ENCODE data around the gene NWD2. TPM values are rescaled to one million over a fixed set of nuclear protein-coding genes. Genes with fewer than 3 reads are reported as not detected.
"Not testable (repeated sequence)": the region's sequence is repeated elsewhere in the genome, so short reads cannot be mapped to it uniquely, and the experiment has no call there.

NWD2 gene
- total RNA-seq, 1 donor from 2014 or later, result 0.36 TPM

DNA sequence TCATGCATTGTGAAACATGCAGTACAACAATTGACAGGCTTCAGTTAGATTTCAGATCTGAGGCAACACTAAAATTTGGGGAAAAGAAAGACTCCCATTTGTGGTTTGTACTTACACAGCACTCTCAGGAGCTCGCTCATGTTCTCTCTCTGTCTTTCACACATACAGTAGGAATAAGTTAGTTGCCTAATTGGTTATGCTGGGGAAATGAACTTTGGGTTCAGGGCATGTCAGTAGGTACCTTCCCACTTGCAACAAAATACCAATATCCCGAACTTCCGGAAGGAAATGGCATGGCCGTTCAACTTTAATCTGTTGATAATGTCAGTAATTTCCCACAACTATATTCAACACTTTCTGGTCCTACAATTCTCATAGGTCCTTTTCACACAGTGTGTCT lies 223.3 kb downstream of the NWD2 start:
- no peak for DNase-seq (ENCODE audit: low spot score)

- no peak for DNase-seq (ENCODE audit: low spot score)
These were observed 224.7 kb downstream of the NWD2 start for GRCh38 chr4:37469286-37469685.

- DNase-seq (ENCODE audit: low spot score), result no peak
These were observed 225.7 kb downstream of the NWD2 start for GRCh38 chr4:37470245-37470644.

GRCh38 chr4:37471093-37471492 lies 226.6 kb downstream of the NWD2 start:
- DNase-seq (ENCODE audit: low spot score), result no peak

- peak; percentile 70 for DNase-seq (ENCODE audit: low spot score)
These were observed 227.4 kb downstream of the NWD2 start for GRCh38 chr4:37471971-37472370.

GRCh38 chr4:37473807-37474206 lies 229.3 kb downstream of the NWD2 start:
- DNase-seq (ENCODE audit: low spot score), result no peak

DNA sequence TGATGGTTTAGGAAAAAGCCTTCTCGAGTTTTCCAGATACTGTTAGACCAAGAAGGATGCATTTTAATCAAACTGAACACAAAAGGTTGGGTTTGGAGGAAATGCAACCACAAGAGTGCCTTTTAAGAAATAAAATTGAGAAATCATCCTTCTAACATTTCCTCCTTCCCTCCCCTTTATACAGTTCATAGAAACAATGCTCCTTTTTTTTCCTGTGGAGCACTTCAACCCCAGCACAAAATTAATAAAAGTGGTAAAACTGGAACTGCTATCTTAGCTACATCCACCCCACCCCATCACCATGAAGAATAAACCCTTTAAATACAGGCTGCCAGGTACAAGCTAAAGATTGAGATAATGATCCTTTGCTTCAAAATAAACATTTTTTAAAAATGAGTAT lies 230.5 kb downstream of the NWD2 start:
- no peak for DNase-seq (ENCODE audit: low spot score)

GRCh38 chr4:37475776-37476175 lies 231.2 kb downstream of the NWD2 start:
- no peak for DNase-seq (ENCODE audit: low spot score)

DNA sequence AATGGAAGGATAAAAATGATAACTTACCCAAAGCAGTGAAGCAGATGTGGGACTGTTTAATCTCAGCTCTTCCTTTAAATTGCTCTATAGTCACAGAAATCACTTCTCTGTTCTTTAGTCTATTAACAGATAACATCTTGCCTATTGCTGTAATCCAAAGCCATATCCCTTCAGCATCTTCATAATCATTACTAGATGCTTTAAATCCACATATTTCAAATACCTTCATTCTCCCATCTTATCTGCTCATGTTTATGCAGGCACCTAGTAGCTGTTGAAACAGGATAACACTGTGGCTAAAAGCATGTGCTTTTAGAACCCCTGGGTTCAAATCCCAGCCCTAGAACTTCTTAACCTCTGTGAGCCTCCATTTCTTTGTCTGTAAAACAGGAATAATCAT lies 231.7 kb downstream of the NWD2 start:
- no peak for DNase-seq (ENCODE audit: low spot score)

- no peak for DNase-seq (ENCODE audit: low spot score)
These were observed 232.1 kb downstream of the NWD2 start for GRCh38 chr4:37476691-37477090.

DNA sequence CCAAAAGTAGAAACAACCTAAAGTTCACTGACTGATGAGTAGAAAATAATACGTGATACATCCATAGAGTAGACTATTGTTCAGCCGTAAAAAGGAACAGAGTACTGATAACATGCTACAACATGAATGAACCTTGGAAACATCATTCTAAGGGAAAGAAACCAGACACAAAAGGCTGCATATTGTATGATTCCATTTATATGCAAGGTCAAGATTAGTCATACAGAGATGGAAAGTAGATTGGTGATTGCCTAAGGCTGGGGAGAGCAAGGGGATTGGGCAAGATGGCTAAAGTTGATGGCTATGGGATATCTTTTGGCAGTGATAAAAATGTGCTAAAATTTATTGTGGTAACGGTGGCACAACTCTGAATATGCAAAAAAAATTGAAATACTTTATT lies 232.6 kb downstream of the NWD2 start:
- no peak for DNase-seq (ENCODE audit: low spot score)

GRCh38 chr4:37478151-37478550 lies 233.6 kb downstream of the NWD2 start:
- no peak for DNase-seq (ENCODE audit: low spot score)

DNA sequence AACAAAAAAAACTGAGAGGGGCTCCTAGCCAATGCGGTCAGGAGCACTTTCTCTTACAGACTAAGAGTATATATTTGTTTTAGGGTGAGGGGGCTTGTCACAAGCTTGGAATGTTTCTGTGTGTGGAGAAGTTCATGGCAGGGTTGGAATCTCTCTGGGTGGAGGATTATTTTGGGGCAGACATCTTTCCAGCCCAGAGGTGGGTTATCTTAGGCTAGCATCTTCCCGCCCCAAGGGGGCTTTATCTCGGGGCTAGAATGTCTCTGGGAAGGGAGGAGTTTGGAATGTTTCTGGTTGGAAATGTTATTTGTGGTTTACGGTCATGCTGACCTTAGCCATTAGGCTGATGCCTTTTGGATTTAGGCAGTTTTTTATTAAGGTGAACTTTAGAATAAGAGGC lies 236.0 kb downstream of the NWD2 start:
- no peak for DNase-seq (ENCODE audit: low spot score)

GRCh38 chr4:37481547-37482122 lies 237.1 kb downstream of the NWD2 start:
- no peak for DNase-seq (ENCODE audit: low spot score)

DNA sequence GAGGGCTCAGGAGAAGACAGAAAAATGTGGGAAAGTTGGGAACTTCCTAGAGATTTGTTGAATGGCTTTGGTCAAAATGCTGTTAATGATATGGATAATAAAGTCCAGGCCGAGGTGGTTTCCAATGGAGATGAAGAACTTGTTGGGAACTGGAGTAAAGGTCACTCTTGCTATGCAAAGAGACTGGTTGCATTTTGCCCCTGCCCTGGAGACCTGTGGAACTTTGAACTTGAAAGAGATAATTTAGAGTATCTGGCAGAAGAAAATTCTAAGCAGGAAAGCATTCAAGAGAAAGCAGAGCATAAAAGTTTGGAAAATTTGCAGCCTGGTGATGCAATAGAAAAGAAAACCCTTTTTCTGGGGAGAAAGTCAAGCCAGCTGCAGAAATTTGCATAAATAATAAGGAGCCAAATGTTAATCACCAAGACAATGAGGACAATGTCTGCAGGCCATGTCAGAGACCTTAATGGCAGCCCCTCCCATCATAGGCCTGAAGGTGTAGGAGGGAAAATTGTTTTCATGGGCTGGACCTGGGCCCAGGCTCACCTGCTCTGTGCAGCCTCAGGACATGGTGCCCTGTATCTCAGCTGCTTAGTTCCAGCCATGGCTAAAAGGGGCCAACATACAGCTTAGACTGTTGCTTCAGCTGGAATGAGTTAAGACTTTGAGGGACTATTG lies 237.8 kb downstream of the NWD2 start:
- DNase-seq (ENCODE audit: low spot score), result no peak

GRCh38 chr4:37483610-37484009 lies 239.1 kb downstream of the NWD2 start:
- no peak for DNase-seq (ENCODE audit: low spot score)

DNA sequence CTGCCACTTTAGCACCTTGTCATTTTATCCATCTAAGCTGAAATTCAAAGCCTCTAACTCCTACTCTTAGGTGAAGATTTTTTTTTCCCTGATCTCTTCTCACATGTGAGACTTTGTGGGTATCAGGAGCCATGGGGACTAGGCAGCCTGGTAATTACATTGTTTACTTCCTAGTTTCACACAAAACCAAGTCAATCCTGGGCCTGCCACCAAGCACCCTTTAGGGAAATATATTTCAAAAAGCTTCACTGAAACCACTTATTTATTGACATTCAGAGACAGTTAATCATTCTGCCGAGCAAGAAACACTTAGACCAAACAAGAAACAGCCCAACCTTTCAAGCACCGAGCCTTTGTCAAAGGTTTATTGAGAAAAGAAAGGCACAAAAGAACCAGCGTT lies 241.6 kb downstream of the NWD2 start:
- no peak for DNase-seq (ENCODE audit: low spot score)

- DNase-seq (ENCODE audit: low spot score), result no peak
These were observed 243.1 kb downstream of the NWD2 start for GRCh38 chr4:37487668-37488067.

- DNase-seq (ENCODE audit: low spot score), result no peak
These were observed 245.2 kb downstream of the NWD2 start for GRCh38 chr4:37489697-37490096.

- DNase-seq (ENCODE audit: low spot score), result no peak
These were observed 246.1 kb downstream of the NWD2 start for GRCh38 chr4:37490391-37491347.

- DNase-seq (ENCODE audit: low spot score), result not testable (repeated sequence)
These were observed 250.8 kb downstream of the NWD2 start for GRCh38 chr4:37495353-37495752.

Measured in ureter (tissue), 1 donor.